HCT116 (cell line): ENCODE results near the gene SCD5. TPM values are rescaled to one million over a fixed set of nuclear protein-coding genes. Genes with fewer than 3 reads are reported as not detected.

ENCODE experiments used
- ATAC-seq: fragments of 200-7000 bp; cut with Tn5 transposase; 2 replicates; pipeline ENCODE4 v1.9.1; 2020; ENCODE audit warnings: mild to moderate bottlenecking, moderate library complexity
- BruUV-seq: library from RNA; stranded (reverse); fragments of 400-500 nt; replicated peaks from 2 replicates; lab custom pipeline; 2021; lab: Mats Ljungman, UMichigan
- CTCF ChIA-PET: fragments of 300-600 bp; sonication (Branson Sonifier 250); formaldehyde crosslinking; loops from one replicate; lab custom pipeline; 2021; ENCODE audit warnings: antibody characterized with exemption; lab: Charles Lee
- POLR2A ChIA-PET: fragments of 300-600, 350-600 bp; sonication (Branson Sonifier 250); formaldehyde crosslinking; loops from one replicate; lab custom pipeline; 2021; ENCODE audit warnings: antibody characterized with exemption; lab: Charles Lee
- RAD21 ChIA-PET, 2 experiments: fragments of 300-600 bp; sonication (Branson Sonifier 250); formaldehyde crosslinking; loops; one replicate each; lab custom pipeline; 2023; ENCODE audit warnings: low total read pairs in 2 of 2; ENCODE audit not compliant: uncharacterized antibody in 2 of 2, unreplicated experiment in 2 of 2, low non-redundant PET in 1 of 2; lab: Charles Lee
- DNase-seq: peaks from one replicate; pipeline ENCODE4 v3.0.0-alpha.2; 2010; ENCODE audit warnings: low read depth, low spot score
- H2AFZ ChIP-seq: fragments of 200-600 bp; shearing (Covaris generic), sonication (generic); 2 replicates; pipeline ENCODE4 v1.6.1; 2017; ENCODE audit warnings: low read depth, mixed run types, mixed read lengths, antibody characterized with exemption, low read length; ENCODE audit not compliant: poor library complexity, severe bottlenecking
- H3K27ac ChIP-seq: 2 replicates; pipeline ENCODE4 v1.5.1; 2012; ENCODE audit warnings: low read depth, low read length
- H3K27me3 ChIP-seq: fragments of 200-600 bp; sonication (generic); 2 replicates; pipeline ENCODE4 v1.6.1; 2016; ENCODE audit warnings: mixed run types, low read length, mixed read lengths; ENCODE audit not compliant: insufficient read depth
- H3K36me3 ChIP-seq, 2 experiments: fragments of 200-500 bp in 1 of 2; fragments of 200-600 bp in 1 of 2; sonication (Bioruptor generic) in 1 of 2; sonication (generic) in 1 of 2; 2 replicates each; pipeline versions ENCODE4 v1.5.1 to v1.6.1; 2014 to 2016; ENCODE audit warnings: low read length in 2 of 2, inconsistent platforms in 1 of 2, mixed read lengths in 1 of 2, mixed run types in 1 of 2; ENCODE audit not compliant: insufficient read depth in 2 of 2, control insufficient read depth in 1 of 2
- H3K4me1 ChIP-seq, 2 experiments: fragments of 200-600 bp in 1 of 2; sonication (generic) in 1 of 2; 2 replicates each; pipeline versions ENCODE4 v1.5.1 to v1.6.1; 2012 to 2017; ENCODE audit warnings: low read length in 2 of 2, inconsistent platforms in 1 of 2, mild to moderate bottlenecking in 1 of 2, mixed read lengths in 1 of 2, mixed run types in 1 of 2, moderate library complexity in 1 of 2; ENCODE audit not compliant: insufficient read depth in 2 of 2, control insufficient read depth in 1 of 2
- H3K4me2 ChIP-seq: fragments of 200-600 bp; sonication (generic); 2 replicates; pipeline ENCODE4 v1.6.1; 2017; ENCODE audit warnings: mixed run types, low read length, mixed read lengths
- H3K4me3 ChIP-seq, 2 experiments: fragments of 200-600 bp in 1 of 2; sonication (generic) in 1 of 2; replicated peaks in 1 of 2; 2 replicates each; pipeline ENCODE4 v1.5.1; 2011 to 2016; ENCODE audit warnings: low read length in 2 of 2, control low read depth in 1 of 2, low read depth in 1 of 2, mild to moderate bottlenecking in 1 of 2, mixed read lengths in 1 of 2, mixed run types in 1 of 2
- H3K79me2 ChIP-seq: fragments of 200-600 bp; sonication (generic); 2 replicates; pipeline ENCODE4 v1.6.1; 2017; ENCODE audit warnings: mild to moderate bottlenecking, mixed run types, low read length, moderate library complexity, mixed read lengths; ENCODE audit not compliant: insufficient read depth
- H3K9ac ChIP-seq: fragments of 200-600 bp; sonication (generic); 2 replicates; pipeline ENCODE4 v1.6.1; 2016; ENCODE audit warnings: low read length, mixed read lengths
- H3K9me2 ChIP-seq: fragments of 200-600 bp; sonication (generic), shearing (Covaris generic); 2 replicates; pipeline ENCODE4 v1.6.1; 2017; ENCODE audit warnings: mixed run types, mild to moderate bottlenecking, moderate library complexity; ENCODE audit not compliant: insufficient read depth
- H3K9me3 ChIP-seq, 2 experiments: fragments of 200-500 bp in 1 of 2; fragments of 200-600 bp in 1 of 2; sonication (Bioruptor generic) in 1 of 2; sonication (generic) in 1 of 2; 2 replicates each; pipeline ENCODE4 v1.6.1; 2014 to 2017; ENCODE audit warnings: low read length in 2 of 2, mixed read lengths in 2 of 2, inconsistent platforms in 1 of 2, low read depth in 1 of 2, mild to moderate bottlenecking in 1 of 2, mixed run types in 1 of 2, moderate library complexity in 1 of 2; ENCODE audit not compliant: control insufficient read depth in 1 of 2, insufficient read depth in 1 of 2
- H4K20me1 ChIP-seq: fragments of 200-600 bp; sonication (generic), shearing (Covaris generic); 2 replicates; pipeline ENCODE4 v1.6.1; 2017; ENCODE audit warnings: mixed run types, mild to moderate bottlenecking, moderate library complexity; ENCODE audit not compliant: insufficient read depth
- ATF3 ChIP-seq: IDR thresholded peaks from 2 replicates; pipeline ENCODE4 v1.6.1; 2012
- CEBPB ChIP-seq: IDR thresholded peaks from 2 replicates; pipeline ENCODE4 v1.6.1; 2012; ENCODE audit warnings: low read depth
- CTCF ChIP-seq, 3 experiments: fragments of 200-600 bp in 1 of 3; sonication (generic) in 1 of 3; IDR thresholded peaks in 2 of 3; conservative IDR thresholded peaks in 1 of 3; 2 replicates each; pipeline ENCODE4 v1.5.1; 2012 to 2017; ENCODE audit warnings: low read depth in 2 of 3, low read length in 2 of 3, antibody characterized with exemption in 1 of 3, borderline replicate concordance in 1 of 3, control low read depth in 1 of 3, mild to moderate bottlenecking in 1 of 3, mixed read lengths in 1 of 3, mixed run types in 1 of 3, moderate library complexity in 1 of 3; ENCODE audit not compliant: insufficient read depth in 1 of 3
- EGR1 ChIP-seq: IDR thresholded peaks from 2 replicates; pipeline ENCODE4 v1.6.1; 2012; ENCODE audit warnings: low read depth
- ELF1 ChIP-seq: IDR thresholded peaks from 2 replicates; pipeline ENCODE4 v1.6.1; 2012; ENCODE audit warnings: low read depth, borderline replicate concordance
- EZH2 ChIP-seq: fragments of 200-600 bp; sonication (generic); IDR thresholded peaks from 2 replicates; pipeline ENCODE4 v1.6.1; 2017; ENCODE audit warnings: antibody characterized with exemption, mixed run types
- EZH2phosphoT487 ChIP-seq: fragments of 200-600 bp; IDR thresholded peaks from 2 replicates; pipeline ENCODE4 v1.6.1; 2018; ENCODE audit warnings: antibody characterized with exemption, borderline replicate concordance
- FOSL1 ChIP-seq: IDR thresholded peaks from 2 replicates; pipeline ENCODE4 v1.6.1; 2012; ENCODE audit warnings: low read depth
- JUND ChIP-seq: IDR thresholded peaks from 2 replicates; pipeline ENCODE4 v1.6.1; 2012
- MAX ChIP-seq: IDR thresholded peaks from 2 replicates; pipeline ENCODE4 v1.6.1; 2012
- POLR2A ChIP-seq: IDR thresholded peaks from 2 replicates; pipeline ENCODE4 v1.7.0; 2011; ENCODE audit warnings: borderline replicate concordance; ENCODE audit not compliant: insufficient read depth, insufficient read length; ENCODE audit errors: extremely low read depth
- RAD21 ChIP-seq: IDR thresholded peaks from 2 replicates; pipeline ENCODE4 v1.6.1; 2012; ENCODE audit warnings: low read depth, mild to moderate bottlenecking
- REST ChIP-seq: IDR thresholded peaks from 2 replicates; pipeline ENCODE4 v1.6.1; 2012; ENCODE audit warnings: low read depth
- SIN3A ChIP-seq: IDR thresholded peaks from 2 replicates; pipeline ENCODE4 v1.6.1; 2012; ENCODE audit warnings: low read depth
- SP1 ChIP-seq: IDR thresholded peaks from 2 replicates; pipeline ENCODE4 v1.6.1; 2012; ENCODE audit warnings: low read depth
- SRF ChIP-seq: IDR thresholded peaks from 2 replicates; pipeline ENCODE4 v1.6.1; 2012; ENCODE audit warnings: low read depth
- ZBTB33 ChIP-seq: IDR thresholded peaks from 2 replicates; pipeline ENCODE4 v1.6.1; 2011; ENCODE audit warnings: mild to moderate bottlenecking, low read length, moderate library complexity; ENCODE audit not compliant: insufficient replicate concordance; ENCODE audit errors: extremely low read depth
- ZFX ChIP-seq: fragments of 450-650 bp; IDR thresholded peaks from 2 replicates; pipeline ENCODE4 v1.6.1; 2017
- ZNF274 ChIP-seq: fragments of 200-500 bp; sonication (Bioruptor generic); IDR thresholded peaks from 2 replicates; pipeline ENCODE4 v1.6.1; 2014; ENCODE audit warnings: mild to moderate bottlenecking, low read depth, low read length, inconsistent platforms
- intact Hi-C: fragments of 100-400 bp; cut with micrococcal nuclease; formaldehyde crosslinking; loops from 2 replicates; pipeline ENCODE4 v1.10.0; 2022
- total RNA-seq: library from RNA; stranded (reverse); gene quantifications from one replicate; pipeline ENCODE4 v1.2.1, GENCODE V29; 2021; ENCODE audit not compliant: unreplicated experiment

The SCD5 gene
- total RNA-seq, 1 experiment from 2014 or later = 21.7 TPM

- no TSS peak for BruUV-seq
- Histone ChIP-seq H4K20me1 (no peaks in the 10 kb centered on the region), H3K27me3 (no peaks in the 10 kb centered on the region), H2AFZ (no peak overlapping the region), H3K9me2 (no peaks in the 10 kb centered on the region), H3K4me1 (peaks cover 51 to 62% of the 10 kb centered on the region in 2 experiments), H3K9ac (peak overlapping the region; percentile 14; the same call in 1 of the 2 replicates), H3K79me2 (0 out of 2 replicates have a peak, but pooled peaks cover 10% of the 10 kb centered on the region), H3K27ac (peak overlapping the region; percentile 18; the same call in 1 of the 2 replicates), H3K36me3 (0 out of 4 replicates have a peak, but pooled peaks cover 0 to 5% of the 10 kb centered on the region in 2 experiments), H3K9me3 (no peaks in the 10 kb centered on the region), H3K4me3 (peak overlapping the region in 1 of 2 experiments; percentile 17; a peak in 1 of 4 replicates), H3K4me2 (peak overlapping the region; percentile 55)
- ChIA-PET RAD21 (interaction anchor here in 1 of 2 experiments (0.9 kb wide), 1 partner anchor 64 kb away, joined by 4 read pairs; no protein-coding TSS in a partner anchor), CTCF (interaction anchor here (1.3 to 2.3 kb wide), 2 partner anchors 13 to 14 kb away, joined by 3 to 5 read pairs; partner anchors contain the start of gene SCD5), POLR2A (no interaction called here)
- DNase-seq (peak; percentile 69), ATAC-seq (peak; percentile 69)
- intact Hi-C loops = no loop called here
- no peak for TF ChIP-seq EZH2
- TF ChIP-seq EGR1 = peak; percentile 53; the same call in 1 of the 2 replicates
- peak; percentile 14; the same call in 1 of the 2 replicates for TF ChIP-seq SP1
- TF ChIP-seq SIN3A = no peak
- TF ChIP-seq CTCF (IDR thresholded peaks at IDR 0.05 in 2 of 3, conservative IDR thresholded peaks at IDR 0.05 in 1 of 3; ENCODE audit: borderline replicate concordance in 1 of 3, insufficient read depth in 1 of 3, low read depth in 2 of 3, low read length in 2 of 3) = no peak
- no peak for TF ChIP-seq MAX
- no peak for TF ChIP-seq SRF
- no peak for TF ChIP-seq ATF3
- TF ChIP-seq RAD21 = no peak
- peak; percentile 71 for TF ChIP-seq CEBPB
- TF ChIP-seq ZNF274 = no peak
- TF ChIP-seq ZFX = no peak
- no peak; the same call in 1 of the 2 replicates for TF ChIP-seq FOSL1
- TF ChIP-seq ELF1 = no peak
- peak; percentile 47; the same call in 1 of the 2 replicates for TF ChIP-seq JUND
- TF ChIP-seq REST = no peak
- TF ChIP-seq POLR2A = no peak
- no peak for TF ChIP-seq ZBTB33
- TF ChIP-seq EZH2phosphoT487 = no peak
These were observed 12.8 kb downstream of the SCD5 start for GRCh38 chr4:82785611-82786400.
